Stimulated activated CD8-positive, alpha-beta memory T cell treated with anti-CD3 and anti-CD28 coated beads, Interleukin-15, amount 100 ng/mL, for 4 hours (primary cell): ENCODE data around the gene CRYBG1.
A peak's percentile ranks its signal among the peaks of the same experiment; 100 is the strongest.
"Not testable (repeated sequence)": the region's sequence is repeated elsewhere in the genome, so short reads cannot be mapped to it uniquely, and the experiment has no call there.

Source experiments
- DNase-seq, 2 donors: peaks; one replicate each; pipeline ENCODE4 v3.0.0-alpha.2; 2020; ENCODE audit warnings: low read depth in 2 of 2

Gene CRYBG1

GRCh38 chr6:106508834-106509233 lies 148.3 kb downstream of the CRYBG1 start:
- no peak for DNase-seq

GRCh38 chr6:106509420-106510089 lies 149.0 kb downstream of the CRYBG1 start:
- no peak for DNase-seq

DNA sequence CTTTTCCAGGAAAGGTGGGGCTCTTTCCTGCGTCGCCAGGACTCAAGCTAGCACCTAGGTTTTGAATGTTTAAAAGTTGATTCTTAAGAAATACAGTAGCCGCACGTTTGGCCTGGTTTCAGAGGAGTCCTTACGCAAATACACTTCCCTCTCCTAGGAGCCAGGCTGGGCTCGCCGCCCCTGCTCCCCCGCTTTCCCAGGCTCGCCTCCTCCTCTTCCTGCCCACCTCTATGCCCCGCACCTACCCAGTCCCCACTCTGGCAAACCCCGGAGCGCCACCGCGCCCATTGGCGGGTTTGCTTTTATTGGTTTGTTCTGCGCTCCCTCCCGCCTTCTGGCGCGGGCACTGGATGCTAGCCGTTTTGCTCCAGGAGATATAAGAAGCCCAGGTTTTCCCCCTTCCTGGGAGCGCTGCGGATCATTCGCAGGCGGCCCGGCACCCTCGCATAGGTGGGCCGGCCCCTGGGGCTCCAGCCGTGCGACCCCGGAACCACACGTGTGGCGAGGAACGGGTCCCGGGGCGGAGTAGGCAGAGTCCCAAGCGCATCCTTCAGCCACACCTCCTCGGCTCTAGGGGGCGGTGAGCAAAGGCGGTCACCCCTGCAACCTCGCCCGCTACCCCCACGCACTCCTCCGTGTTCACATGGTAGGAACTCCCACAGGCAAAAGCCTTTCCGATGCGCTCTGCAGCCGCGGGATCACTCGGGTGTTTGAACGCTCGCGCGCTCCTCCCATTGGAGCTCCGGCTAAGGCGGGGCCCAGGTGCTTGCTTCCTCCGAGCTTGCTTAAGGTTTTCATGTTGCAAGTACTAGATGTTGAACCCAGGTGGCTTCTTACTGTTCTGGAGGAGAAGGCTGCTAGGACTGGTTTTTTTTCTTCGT lies 149.8 kb downstream of the CRYBG1 start:
- peak in 1 of 2 donors; percentile 69 for DNase-seq

GRCh38 chr6:106511288-106512047 lies 151.0 kb downstream of the CRYBG1 start:
- DNase-seq, result no peak

DNA sequence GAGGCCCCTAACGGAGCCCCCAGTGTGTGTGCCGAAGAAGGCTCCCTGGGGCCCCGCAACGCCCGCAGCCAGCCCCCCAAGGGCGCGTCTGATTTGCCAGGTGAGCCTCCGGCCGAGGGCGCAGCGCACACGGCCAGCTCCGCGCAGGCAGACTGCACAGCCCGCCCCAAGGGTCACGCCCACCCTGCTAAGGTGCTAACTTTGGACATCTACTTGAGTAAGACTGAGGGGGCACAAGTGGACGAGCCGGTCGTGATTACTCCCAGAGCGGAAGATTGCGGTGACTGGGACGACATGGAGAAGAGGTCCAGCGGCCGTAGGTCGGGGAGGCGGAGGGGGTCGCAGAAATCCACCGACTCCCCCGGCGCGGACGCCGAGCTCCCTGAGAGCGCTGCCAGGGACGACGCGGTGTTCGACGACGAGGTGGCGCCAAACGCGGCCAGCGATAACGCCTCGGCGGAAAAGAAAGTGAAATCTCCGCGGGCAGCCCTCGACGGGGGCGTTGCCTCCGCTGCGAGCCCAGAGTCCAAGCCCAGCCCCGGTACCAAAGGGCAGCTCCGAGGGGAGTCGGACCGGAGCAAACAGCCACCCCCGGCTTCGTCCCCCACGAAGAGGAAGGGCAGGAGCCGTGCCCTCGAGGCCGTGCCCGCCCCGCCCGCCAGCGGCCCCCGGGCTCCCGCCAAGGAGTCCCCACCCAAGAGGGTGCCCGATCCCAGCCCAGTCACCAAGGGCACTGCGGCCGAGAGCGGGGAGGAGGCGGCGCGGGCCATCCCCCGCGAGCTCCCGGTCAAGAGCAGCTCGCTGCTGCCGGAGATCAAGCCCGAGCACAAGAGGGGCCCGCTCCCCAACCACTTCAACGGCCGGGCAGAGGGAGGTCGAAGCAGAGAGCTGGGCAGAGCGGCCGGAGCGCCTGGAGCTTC lies 151.8 kb downstream of the CRYBG1 start:
- peak; percentile 45 to 65 for DNase-seq

DNA sequence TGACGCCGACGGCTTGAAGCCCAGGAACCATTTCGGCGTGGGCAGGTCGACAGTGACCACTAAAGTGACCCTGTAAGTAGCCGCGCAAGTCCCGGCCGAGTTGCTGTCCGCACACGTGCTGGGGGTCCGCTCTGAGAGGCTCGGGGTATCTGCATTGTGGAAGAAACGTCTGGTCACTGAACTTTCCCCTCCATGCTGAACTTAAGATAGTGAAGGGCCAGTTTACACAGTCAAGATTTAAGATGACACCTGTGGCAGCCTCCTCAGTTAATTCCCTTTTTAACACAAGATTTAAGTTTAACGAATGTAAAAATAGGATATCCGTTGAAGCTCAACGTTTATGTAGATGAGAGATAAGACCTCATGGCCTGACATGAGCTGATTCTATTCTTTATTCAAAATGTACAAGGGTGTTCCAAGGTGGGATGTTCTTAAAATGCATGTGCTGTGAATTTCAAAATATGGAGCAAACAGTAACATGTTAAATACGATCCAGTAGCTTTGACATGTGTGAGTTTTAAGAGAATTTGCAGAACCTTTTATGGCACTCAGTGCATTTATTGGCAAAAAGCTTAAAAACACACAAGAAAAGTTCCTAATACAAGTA lies 152.6 kb downstream of the CRYBG1 start:
- DNase-seq, result no peak

DNA sequence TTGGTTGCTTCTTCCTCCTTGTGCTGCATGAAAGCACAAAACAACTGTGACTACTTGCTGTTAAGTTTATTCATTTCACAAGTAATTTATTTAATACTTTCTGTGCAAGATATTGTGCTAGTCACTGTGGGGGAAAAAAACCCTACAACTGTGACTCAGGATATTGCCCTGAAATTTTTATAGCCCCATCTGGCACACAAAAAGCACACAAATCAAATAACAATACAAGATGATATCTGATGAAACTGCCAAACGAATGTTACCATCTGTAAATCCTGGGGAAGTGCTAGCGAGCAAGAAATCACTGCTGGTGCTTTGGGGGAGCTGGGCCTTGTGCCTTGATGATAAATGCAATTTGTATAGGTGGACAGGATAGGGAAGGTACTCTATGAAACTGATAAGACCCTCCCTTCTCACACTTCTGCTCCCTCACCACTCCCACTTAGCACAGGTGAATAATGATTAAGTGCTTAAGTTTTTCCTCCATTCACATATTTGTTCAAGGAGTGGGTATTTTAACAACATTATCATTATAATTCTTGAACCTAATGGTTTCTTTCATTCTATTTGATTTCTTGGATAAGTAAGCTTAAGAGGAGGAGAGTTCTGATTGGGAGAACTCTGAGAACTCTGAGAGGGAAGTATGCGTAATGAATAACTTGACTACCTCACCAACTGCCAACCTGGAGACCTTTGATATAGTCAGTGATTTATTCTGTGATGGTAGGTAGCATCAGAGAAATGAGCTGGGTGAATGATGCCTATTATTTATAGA lies 153.5 kb downstream of the CRYBG1 start:
- no peak for DNase-seq

- DNase-seq, result no peak
These were observed 154.0 kb downstream of the CRYBG1 start for GRCh38 chr6:106514583-106514885.

- not testable (repeated sequence) for DNase-seq
These were observed 155.1 kb downstream of the CRYBG1 start for GRCh38 chr6:106515582-106515981.

DNA sequence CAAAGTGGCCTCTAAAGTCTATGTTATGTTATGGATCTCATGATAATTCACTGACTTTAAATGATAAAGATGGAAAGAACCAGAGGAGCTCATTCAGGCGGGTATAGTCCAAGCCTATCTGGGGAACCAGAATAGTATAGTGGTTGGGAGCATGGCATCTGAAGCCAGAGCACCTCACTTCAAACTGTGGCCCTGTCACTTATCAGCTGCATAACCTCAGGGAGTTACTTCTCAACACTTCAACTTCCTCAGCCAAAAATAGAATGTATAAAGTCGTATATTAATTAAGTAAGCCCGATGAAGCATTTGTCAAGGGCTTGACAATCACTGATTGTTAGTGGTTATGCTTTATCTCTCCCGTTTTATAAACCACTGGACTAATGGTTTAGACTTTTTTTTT lies 156.1 kb downstream of the CRYBG1 start:
- DNase-seq, result no peak

- no peak for DNase-seq
These were observed 157.2 kb downstream of the CRYBG1 start for GRCh38 chr6:106517706-106518105.

DNA sequence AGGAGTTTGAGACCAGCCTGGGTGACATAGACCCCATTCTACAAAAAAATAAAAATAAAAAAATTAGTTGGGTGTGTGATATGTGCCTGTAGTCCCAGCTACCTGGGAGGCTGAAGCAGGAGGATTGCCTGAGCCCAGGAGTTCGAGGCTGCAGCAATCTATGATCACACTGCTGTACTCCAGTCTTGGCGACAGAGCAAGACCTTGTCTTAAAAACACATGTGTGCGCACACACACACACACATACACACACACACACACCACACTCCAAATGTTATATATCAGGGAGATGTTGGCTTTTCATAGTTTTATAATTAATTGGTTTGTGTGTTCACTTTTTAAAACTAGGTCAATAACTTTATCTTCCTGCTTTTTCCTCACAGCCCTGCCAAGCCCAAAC lies 158.2 kb downstream of the CRYBG1 start:
- DNase-seq, result no peak

- peak in 1 of 2 donors; percentile 74 for DNase-seq
These were observed 159.2 kb downstream of the CRYBG1 start for GRCh38 chr6:106519460-106520394.

DNA sequence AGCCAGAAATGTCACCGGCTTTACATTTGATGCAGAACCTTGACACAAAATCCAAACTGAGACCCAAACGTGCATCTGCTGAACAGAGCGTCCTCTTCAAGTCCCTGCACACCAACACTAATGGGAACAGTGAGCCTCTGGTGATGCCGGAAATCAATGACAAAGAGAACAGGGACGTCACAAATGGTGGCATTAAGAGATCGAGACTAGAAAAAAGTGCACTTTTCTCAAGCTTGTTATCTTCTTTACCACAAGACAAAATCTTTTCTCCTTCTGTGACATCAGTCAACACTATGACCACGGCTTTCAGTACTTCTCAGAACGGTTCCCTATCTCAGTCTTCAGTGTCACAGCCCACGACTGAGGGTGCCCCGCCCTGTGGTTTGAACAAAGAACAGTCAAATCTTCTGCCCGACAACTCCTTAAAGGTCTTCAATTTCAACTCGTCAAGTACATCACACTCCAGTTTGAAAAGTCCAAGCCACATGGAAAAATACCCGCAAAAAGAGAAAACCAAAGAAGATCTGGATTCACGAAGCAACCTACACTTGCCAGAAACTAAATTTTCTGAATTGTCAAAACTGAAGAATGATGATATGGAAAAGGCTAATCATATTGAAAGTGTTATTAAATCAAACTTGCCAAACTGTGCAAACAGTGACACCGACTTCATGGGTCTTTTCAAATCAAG lies 160.3 kb downstream of the CRYBG1 start:
- peak; percentile 60 to 67 for DNase-seq

DNA sequence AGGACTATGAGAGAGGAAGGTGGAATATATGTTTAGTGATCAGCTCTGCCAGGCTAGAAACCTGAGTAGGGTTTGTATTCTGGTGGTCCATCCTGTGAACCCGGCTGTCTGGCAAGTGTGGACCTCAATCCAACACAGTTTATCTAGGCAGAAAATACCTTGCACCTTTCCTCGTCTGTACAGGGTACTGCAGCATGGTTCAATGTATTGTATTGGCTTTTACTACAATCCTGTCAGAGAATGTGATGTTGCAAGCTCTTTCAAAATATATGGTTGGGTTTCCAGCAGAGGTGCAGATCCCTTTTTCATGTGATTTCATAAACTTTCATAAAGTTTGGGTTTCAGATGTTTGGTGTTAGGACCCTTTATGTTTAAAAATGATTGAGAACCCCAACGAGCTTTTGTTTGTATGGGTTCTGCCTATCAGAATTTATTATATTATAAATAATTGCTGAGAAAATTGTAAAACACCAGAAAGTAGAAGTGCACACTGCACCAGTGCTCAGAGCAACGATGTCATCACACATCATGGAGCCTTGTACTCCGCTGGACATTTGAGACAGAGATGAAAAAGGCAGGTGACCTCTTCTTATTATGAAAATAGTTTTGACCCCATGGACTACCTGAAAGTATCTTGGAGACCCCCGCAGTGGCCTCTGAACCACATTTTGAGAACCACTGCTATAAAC lies 162.2 kb downstream of the CRYBG1 start:
- DNase-seq, result no peak

DNA sequence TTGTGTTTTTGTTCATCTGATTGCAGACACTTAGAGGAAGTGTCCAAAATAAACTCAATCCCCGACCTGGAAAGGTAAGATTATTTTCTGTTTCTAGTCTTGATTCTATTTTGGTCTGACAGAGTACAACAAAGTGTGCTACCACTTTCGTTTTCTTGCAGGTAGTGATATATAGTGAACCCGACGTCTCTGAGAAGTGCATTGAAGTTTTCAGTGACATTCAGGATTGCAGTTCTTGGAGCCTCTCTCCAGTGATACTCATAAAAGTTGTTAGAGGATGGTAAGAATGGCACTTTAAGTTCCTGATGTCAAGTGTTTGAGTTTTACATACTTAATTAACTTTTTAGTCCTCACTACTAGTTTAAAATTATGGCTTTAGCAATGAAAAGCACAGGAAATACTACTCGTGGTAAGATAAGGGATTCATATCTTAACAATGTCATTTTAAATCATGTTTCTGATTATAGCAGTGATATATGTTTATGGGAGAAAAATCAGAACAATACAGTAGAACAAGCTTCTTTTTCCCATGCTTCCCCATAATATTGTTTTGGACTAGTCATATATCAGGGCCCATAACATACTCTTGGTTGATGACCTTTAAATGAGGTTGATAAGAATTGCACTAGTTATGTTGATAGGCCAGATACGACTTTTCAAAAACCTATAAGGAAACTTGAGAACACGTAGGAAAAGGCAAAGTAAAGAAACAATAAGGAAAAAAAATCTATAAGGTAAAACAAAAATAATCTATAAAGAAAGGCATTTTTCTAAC lies 164.8 kb downstream of the CRYBG1 start:
- DNase-seq, result no peak

DNA sequence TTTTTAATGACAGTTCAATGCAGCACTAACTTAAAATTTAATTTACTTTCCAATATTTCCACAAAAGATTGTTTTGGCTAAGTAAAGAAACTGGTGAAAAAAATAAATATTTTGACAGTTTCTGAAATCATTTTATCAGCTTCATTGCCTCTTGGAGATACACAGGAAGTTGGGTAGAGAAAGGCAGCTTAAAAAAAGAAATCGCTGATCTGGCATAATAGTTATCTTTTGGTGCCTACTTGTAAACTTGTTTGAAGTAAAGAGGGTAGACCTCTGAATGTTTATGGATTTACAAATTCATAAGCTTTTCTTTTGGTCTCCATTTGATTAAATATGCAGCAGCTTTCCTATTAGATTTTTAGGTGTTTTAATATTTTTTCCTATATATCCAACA lies 165.4 kb downstream of the CRYBG1 start:
- no peak for DNase-seq
